Activated CD8-positive, alpha-beta memory T cell treated with anti-CD3 and anti-CD28 coated beads for 48 hours (primary cell): Measurements from ENCODE around the gene SPTB.

Source experiments
- DNase-seq, 3 experiments: peaks; one replicate each; pipeline ENCODE4 v3.0.0-alpha.2; 2020; ENCODE audit warnings: low read depth in 2 of 3, low spot score in 2 of 3

The SPTB gene

DNA sequence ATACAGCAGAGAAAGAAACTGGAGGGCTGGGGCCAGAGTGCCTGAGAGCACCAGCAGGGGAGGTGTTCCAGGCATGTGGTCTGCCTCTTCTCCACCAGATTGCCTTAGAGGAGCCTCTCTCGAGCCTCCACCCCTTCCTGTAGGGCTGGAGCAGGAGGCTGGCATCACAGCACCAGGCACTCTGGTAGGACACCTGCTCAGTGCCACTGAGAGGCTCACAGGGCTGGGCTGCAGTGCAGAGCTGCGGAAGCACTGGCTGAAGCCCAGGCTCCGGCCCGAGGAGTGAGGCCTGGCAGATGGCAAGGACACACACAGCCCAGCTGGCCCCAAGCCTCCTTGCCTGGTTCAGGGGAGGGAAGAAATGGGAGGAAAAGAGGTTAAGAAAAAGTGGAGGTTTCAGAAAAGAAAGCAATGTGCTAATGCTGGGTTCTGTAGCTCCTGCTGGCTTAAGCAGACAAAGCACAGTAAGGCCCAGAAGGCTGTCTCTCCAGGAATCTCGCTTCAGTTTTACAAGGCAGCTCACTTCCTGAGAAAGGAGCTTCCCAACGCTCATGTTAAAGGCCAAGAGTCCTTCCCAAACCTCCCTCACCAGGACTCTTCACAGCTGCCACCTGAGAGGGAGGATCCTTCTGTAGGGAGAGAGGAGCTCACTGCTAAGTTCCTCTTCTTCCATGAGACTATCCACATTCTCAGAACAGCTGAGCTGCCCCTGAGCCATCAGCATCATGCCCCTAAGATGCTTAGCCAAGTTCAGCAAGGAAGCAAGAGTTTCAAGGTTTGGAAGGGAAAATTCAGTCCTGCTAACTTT, 23.8 kb downstream of the SPTB start:
- no peak for DNase-seq

DNA sequence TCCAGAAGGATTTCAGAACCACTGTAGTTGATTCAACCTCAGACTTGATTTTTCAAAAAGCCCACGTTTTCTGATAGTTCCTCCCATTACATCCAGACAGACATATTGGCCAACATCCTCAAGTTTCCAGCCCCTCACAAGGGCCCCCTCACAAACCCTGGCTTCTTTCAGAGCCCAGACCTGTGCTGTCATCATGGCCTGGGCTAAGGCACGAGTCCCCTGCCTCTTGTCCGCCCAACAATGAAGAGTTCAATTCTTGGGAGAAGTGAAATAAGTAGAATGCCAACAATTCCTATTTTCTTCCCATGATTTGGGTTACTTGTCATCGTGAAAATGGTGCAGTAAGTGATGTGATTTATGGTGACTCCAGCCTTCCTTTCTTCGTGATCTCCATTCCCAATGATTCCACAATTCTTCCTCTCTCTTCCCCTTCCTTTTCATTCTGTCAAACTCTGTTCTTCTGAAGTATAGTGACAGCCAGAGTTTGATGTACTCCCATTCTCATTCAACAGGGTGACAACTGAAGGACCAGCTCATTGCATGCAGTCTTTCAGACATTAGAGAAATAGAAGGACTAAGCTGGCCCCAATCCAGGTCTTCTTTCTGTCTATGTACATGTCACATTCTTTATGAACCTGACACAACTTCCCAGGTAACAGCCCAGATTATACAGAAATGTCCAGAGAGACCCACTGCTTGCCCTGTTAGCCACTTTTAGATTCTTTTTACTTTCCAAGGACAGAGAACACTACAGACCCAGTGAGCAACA, 29.2 kb downstream of the SPTB start:
- no peak for DNase-seq

DNA sequence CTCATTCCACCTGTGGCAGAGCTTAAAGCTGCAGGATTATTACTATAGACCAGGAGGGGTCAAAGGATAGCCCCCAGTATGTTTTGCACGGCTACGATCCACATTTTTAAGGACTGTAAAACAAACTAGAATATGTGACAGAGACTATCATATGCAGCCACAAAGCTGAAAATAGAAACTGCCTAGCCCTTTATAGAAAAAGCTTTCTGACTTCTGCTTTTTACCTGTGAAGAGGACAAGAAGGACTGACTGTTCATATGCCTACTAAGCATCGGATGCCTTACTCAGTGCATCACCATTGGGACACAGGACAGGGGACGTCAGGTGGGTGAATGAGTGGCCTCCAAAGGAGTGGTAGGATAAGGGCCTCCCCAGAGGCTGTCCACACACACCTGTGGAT, 29.8 kb downstream of the SPTB start:
- no peak for DNase-seq

DNA sequence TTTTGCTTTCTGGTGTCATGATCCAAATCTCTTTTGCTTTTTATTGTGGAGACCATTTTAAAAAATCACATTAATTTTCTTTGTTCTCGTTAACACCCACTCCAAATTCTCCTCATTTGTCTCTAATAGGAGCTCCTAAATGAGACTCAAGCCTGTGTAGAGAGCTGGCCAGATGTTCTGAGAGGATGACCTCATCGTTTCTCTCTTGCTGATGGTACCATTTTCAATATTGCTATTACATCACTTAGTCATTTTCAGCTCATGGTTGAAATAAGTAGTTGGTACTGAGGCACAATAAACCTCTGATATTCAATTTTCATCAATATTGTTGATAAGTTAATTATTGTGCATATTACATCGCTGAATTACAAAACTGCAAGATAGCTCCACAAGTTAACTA, 31.5 kb downstream of the SPTB start:
- no peak for DNase-seq

DNA sequence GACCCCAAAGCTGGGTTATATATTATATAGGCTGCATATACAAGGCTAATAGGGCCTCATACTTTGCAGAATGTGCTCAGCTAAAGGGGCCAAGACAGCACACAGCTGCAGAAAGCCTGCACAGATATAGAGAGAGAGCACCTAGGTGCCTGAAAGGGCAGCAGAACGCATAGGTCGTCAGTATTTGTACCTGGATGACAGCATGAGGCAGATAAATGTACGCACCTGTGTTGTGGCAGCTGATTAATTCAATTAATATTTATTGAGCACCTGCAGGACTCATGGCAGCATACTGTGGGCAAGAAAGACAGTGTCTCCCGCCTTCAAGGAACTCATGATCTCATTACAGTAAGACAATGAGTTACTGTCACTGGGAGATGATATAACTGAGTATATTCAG, 33.4 kb downstream of the SPTB start:
- DNase-seq = no peak

DNA sequence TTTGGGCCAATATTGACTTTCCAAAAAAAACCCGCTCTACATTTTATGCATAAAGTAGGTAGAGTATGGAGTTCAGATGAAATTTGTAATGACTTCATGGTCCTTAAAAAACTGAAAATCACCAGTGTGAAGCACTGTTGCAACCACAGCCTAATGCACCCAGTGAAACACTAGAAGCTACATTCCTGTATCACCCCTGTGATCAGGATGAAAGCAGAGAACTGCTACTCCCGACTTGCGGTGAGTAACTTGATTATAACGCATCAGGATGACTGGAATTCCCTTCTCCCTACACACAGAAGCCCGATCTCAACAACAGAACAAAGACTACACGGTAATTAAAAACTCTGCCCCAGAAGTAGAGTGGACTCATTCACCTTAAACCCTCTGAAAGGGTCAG, 33.8 kb downstream of the SPTB start:
- DNase-seq = no peak

DNA sequence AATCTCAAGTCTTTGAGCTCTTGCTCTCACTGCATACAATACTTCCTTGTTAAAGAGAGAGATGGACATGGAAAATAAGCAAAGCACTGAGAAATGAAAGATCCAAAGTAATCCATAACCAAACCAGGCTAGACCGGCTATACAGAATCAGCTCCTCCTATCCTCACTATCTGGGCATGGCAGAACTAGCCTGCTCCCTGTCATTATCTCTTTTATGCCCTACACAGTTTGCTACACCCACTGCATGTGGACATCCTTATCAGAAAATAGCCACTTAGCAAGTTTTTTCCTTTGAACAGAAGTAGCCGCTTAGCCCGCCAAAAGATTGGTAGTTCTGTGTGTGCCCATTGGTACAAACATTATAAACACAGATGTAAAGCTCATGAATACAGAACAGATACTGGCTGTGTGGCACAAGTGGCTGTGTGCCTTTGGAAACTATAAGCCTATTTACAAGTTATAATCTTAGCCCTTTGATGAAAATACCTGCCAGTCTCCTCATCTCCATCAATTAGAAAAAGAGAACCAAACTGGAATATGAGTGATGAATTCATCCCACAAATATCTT, 34.7 kb downstream of the SPTB start:
- no peak for DNase-seq

DNA sequence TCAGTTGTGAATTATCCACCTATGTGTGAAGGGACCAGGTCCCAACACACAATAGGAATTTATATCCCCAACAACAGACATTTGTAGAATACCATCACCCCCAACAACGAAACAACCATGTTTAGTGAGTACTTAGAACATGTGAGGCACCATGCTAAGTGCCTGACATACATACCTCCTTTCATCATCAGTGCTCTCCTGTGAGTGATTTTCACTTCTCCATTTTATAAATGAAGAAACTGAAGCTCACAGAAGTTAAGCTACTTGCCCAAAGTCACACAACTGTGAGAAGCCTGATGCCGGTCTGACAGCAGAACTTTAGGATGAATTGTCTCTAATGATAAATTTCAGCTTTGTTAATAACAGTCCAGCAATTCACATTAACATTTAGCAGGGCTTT, 35.4 kb downstream of the SPTB start:
- DNase-seq = no peak

DNA sequence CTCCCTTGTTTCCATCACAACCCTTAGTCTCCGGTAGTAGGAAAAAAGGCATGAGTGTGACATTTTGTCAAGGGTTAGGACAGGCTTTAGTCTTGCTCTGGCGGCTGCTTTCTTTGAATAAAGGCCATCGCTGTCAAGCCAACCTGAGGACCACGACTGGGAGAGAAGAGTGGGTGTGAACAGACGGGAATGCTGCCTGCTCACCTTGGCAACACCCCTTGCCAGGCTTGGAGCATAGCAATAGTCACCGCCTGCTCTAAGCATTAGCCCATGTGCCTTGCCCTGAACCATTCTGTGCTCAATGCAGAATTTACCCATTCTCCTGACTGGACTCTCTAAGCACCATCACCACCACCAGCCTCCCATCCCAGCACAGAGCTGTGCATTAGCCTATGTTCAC, 36.2 kb downstream of the SPTB start:
- no peak for DNase-seq

DNA sequence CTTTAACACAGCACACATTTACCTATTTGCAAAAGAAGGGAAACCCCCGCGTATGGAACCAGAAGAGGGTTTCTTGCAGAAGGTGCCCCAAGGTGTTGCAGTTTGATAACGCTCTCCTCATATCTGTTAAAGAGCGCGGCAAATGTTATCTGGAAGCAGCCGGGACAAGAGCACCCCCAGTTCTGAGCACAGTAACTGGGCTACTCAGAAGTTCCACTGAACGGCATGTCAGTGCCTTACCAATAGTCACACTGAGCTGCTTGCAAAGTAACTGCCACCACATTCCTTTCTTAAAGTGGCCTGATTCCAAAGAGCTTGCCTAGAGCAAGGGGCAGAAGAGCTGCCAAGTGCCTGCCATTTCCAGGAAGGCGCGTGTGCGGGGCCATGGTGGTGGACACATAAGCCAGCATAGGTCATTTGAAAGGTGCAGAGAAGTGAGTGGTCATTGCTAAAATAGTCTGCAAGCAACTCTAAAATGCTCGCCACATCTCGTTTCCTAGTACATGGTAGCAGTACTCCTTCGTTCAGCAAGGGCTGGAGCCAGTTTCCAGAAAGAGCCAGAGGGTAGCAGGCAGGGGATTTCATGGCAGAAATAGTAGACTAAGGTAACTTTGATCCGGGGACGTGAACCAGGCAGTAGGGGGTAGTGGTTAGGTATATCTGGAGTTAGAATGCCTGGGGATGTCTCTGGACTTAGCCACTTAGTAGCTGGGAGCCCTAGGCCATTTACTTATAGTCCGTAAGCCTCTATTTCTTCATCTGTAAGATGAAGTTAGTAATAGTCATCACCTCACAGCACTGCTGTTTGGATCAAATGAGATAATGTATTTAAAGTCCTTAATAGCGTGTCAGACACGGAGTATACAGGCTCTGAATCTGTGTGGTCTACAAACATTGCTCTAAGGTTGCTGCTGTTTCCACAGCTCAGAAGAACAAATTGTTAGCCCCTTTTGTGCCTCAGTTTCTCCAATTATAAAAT, 37.6 kb downstream of the SPTB start:
- no peak for DNase-seq

DNA sequence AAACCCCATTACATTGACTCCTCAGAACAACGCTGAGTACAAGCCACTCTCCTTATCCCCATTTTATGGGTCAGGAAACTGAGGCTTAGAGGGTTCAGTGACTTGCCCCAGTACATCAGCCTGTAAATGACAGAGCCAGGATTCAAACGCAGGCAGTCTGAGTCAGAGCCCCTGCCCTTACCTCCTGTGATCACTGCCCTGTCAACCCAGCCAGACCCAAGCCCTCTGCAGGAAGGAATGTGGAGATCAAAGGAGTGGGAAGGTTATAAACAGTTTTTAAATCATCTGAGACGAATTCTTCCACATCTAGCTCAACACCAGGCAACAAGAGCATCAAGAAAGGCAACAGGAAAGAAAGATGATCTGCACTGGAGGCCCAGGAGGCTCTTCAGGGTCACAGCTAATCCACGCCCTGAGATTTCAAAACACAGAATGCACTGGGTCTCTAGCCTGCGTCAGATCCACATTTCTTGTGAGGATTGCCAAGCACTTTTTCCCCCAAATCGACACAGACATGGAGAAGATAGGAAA, 38.5 kb downstream of the SPTB start:
- no peak for DNase-seq

DNA sequence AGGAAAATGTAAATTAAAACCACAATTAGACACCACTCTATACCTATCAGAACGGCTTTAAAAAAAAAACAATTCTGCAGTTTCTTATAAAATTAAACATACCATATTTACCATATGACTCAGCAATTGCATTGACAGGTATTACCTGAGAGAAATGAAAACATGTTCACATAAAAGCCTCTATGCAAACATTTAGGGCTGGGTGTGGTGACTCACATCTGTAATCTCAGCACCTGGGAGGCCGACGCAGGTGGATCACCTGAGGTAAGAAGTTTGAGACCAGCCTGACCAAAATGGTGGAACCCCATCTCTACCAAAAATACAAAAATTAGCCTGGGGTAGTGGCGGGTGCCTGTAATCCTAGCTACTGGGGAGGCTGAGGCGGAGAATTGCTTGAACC, 41.1 kb downstream of the SPTB start:
- no peak for DNase-seq

DNA sequence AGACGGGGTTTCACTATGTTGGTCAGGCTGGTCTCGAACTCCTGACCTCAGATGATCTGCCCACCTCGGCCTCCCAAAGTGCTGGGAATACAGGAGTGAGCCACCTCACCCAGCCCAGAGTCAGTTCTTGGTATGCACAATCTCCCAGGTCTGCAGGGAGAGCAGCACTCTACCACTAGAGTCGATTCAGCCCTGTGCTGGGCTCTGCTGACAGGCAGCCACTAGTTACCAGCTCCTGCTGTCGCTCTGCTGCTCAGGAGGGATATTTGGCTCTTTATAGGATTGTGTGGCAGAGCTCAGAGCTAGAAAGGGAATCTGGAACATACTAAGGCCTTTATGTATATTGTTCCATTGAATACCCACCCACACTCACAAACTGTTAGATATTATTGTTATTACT, 44.3 kb downstream of the SPTB start:
- DNase-seq = no peak

DNA sequence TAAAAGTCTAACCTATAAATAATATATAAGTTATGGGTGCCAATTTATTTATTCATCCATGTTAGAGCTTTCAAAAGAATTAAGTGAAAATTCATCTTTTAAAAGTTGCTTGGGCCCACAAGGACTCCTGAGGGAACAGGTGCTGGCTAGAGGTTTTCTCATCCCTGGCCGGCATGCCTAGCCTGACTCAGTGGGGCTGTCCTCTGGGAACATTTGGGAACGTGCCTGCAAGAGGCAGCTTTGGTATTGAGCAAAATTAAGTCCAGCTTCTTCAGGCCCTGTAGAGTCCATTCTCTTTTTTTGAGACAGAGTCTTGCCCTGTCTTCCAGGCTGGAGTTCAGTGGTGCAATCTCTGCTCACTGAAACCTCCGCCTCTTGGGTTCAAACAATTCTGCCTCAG, 44.7 kb downstream of the SPTB start:
- DNase-seq = no peak

DNA sequence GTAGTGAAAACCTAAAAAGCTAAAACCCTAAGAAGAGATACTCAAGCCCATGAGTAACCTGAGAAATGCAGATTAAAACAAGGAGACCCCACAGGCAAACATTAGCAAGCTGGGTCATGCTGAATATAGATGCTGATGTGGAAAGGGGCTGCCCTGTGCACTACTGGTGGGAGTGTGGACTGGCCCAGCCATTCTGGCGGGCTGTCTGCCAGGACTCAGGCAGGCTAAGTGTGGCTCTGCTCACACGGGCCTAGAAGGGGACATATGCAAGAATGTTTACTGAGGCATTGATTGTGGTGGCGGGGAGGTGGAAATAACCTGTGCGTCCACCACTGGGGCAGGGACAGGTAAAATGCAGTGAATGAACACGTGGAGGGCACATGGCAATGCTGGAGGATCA, 48.3 kb downstream of the SPTB start:
- DNase-seq = no peak

DNA sequence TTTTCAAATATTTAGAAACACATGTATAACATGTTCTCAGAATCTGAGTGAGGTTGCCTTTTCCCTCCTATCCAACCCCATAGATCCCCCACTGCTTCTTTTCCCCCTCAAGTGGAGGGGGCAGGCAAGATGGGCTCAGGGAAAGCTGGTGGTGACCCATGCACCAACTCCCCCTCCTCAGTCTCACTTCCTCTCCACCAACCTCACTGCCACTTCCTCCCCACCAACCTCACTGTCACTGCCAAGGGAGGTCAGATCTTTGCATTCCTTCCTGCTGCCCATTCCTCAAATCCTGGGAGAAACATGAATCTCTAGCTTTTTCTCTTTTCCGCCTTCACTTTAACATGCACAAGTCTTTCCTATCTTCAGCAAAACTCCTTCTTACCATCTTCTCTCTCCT, 48.7 kb downstream of the SPTB start:
- no peak for DNase-seq

DNA sequence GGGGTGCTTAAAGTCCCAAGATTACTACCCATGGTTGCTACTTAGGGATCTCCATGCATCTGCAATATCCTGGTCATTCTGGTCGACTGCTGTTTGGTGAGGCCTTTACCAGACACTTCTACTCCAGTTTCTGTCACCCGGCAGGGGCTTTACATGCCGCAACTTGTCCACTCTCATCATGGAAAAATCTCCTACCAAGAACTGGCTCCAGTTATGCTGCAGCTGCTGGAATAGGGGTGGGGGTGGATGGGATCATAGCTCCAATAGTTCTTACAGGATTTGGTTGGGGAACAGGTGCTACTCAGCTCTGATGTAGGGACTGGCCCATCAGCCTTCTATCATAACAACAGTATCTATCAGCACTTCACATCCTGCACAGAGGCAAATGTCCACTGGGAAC, 51.6 kb downstream of the SPTB start:
- DNase-seq = no peak

DNA sequence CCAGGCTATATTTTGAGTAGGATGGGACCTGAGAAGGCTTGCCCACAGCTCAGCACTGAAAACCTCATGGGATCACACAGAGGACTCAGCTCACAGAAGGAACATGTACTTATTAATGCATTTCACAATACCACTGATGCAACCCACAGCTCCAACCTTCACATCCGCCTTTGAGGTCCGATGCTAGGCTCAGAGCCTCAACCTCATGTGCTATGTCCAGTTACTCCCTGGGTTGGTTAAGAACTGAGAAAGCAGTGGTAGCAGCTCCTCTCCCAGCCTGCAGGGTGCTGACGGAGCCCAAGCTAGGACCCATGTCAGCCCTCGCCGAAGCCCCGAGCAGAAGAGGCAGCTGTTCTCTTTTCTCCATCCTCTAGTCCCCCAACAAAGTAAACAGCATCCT, 52.9 kb downstream of the SPTB start:
- no peak for DNase-seq

DNA sequence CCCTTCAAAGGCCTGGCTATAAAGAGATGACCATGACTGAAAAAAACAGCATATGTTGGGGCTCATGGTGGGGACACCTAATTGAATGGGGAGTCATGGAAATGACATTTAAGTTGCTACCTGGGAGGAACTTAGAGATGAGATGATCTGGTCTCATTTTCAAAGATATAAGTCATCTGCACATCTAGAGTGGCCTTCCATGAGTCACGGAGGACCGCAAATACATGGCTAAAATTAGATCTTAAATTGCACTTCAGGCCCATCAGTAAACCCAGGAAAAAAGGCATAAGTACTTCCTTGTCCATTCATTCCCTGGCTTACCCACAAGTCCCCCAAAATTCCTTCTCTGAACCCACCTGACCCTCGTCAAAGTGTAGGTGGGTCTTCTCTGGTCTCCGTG, 53.4 kb downstream of the SPTB start:
- DNase-seq = no peak

DNA sequence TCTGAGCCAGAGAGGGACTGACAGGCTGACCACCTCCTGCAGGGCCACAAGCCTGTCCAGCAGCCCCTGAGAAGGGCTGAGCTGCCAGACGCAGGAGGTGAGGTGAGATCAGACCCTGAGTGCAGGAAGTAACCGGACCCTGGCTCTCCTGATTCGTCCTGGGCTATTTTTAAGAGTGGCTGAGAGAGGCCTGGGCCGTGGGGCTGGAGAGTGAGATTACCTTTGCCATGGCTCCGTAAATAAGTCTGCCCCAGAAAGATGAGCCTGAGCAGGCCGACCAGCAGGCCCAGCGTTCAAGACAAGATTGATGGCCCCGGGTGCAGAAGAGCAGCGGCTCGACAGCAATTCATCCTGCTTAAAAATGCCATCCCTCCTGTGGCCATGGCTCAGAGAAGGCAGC, 54.2 kb downstream of the SPTB start:
- DNase-seq = no peak

DNA sequence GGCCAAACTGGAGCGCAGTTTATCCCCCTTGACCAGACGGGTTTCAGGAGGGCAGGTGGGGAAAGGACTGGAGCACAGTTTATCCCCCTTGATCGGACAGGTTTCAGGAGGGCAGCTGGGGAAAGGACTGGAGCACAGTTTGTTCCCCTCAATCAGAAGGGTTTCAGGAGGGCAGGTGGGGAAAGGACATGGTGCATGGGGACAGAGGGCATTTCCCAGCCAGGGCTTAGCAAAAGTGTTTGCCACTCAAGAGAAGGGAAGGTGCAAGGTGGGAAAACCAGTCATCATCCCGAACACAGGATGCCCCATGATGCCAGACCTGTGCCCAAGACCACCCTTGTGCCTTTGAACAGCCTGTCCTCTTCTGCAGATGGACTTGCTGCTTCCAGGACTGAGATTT, 54.7 kb downstream of the SPTB start:
- DNase-seq = no peak
